ENCODE measurements around the gene XRN1.

DNA sequence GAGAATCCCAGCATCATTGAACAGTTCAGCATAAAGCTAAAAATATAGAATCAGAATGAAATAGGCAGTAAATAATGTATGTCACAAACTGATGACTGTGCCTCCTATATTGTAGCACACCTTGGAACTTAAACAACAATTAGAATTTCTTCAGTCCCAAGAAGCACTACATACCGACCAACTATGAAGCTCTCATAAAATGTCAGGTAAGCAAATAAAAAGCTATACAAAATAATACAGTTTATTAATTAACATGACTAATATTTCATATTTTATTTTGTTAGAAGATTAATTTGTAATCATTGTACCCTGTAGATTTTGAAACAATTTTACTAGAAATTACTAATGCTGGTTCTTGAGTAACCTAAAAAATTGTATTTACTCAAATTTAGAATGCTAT lies 137.4 kb downstream of the XRN1 start:
- TF ChIP-seq, protein P1, sequence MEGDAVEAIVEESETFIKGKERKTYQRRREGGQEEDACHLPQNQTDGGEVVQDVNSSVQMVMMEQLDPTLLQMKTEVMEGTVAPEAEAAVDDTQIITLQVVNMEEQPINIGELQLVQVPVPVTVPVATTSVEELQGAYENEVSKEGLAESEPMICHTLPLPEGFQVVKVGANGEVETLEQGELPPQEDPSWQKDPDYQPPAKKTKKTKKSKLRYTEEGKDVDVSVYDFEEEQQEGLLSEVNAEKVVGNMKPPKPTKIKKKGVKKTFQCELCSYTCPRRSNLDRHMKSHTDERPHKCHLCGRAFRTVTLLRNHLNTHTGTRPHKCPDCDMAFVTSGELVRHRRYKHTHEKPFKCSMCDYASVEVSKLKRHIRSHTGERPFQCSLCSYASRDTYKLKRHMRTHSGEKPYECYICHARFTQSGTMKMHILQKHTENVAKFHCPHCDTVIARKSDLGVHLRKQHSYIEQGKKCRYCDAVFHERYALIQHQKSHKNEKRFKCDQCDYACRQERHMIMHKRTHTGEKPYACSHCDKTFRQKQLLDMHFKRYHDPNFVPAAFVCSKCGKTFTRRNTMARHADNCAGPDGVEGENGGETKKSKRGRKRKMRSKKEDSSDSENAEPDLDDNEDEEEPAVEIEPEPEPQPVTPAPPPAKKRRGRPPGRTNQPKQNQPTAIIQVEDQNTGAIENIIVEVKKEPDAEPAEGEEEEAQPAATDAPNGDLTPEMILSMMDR (IDR thresholded peaks at IDR 0.05) = no peak
- no peak for TF ChIP-seq POLR2AphosphoS5 (IDR thresholded peaks at IDR 0.05)
